ENCODE measurements around the gene TRIM25. TPM values are rescaled to one million over a fixed set of nuclear protein-coding genes. Genes with fewer than 3 reads are reported as not detected.
A peak's percentile ranks its signal among the peaks of the same experiment; 100 is the strongest.

TRIM25 gene
- total and polyA plus RNA-seq, 2 of the 8 experiments (the other 6 are each of a cell fraction or from before 2014, with no cell fraction given) = 16.6 to 38.9 TPM

DNA sequence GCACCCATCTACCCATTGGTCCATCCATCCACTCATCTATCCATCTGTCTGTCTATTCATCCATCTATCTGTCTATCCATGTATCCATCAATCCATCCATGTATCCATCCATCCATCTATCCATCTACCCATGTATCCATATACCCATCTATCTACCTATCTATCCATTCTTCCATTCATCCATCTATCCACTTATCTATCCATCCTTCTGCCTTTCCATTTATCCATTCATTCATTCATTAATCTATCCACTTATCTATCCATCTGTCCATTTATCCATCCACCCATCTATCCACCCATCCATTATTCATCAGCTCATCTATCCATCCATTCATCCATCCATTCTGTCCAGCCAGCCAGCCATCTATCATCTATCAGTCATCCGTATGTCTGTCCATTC is 21.5 kb downstream of the TRIM25 start:
- DNase-seq (ENCODE audit: low read depth in 1 of 2, low spot score in 2 of 2) = no peak
- Histone ChIP-seq H3K9ac (replicated peaks in 1 of 4; ENCODE audit: extremely low read depth in 1 of 4, low read depth in 3 of 4, low read length in 3 of 4) (no peak overlapping the region), H3K4ac (replicated peaks; ENCODE audit: insufficient read length, low read depth, low read length) (no peak overlapping the region), H2BK120ac (replicated peaks; ENCODE audit: low read depth, low read length) (no peak overlapping the region), H4K5ac (ENCODE audit: insufficient read length, low read depth, low read length) (no peak overlapping the region), H4K20me1 (replicated peaks in 1 of 2; ENCODE audit: control insufficient read depth in 1 of 2, insufficient read depth in 2 of 2, low read length in 2 of 2) (peaks cover 0 to 2% of the 10 kb centered on the region in 2 experiments), H3K23ac (ENCODE audit: insufficient read length) (no peak overlapping the region), H3K9me3 (ENCODE audit: insufficient read depth in 2 of 2, low read depth in 1 of 2, low read length in 1 of 2) (peaks cover 12 to 13% of the 10 kb centered on the region in 2 experiments), H3K27ac (ENCODE audit: low read depth, low read length) (no peak overlapping the region), H3K23me2 (ENCODE audit: low read depth, low read length) (peaks cover 6% of the 10 kb centered on the region; the same call in 1 of the 2 replicates), H3K14ac (ENCODE audit: insufficient read length) (no peak overlapping the region), H2AK5ac (ENCODE audit: low read depth, low read length) (no peak overlapping the region), H2BK12ac (ENCODE audit: low read depth, low read length) (0 out of 2 replicates have a peak overlapping the region, but pooled peaks have one; percentile 5), H3K79me2 (ENCODE audit: control insufficient read depth in 1 of 2, insufficient read depth in 2 of 2, low read length in 2 of 2) (no peaks in the 10 kb centered on the region), H3K4me2 (ENCODE audit: insufficient read depth in 1 of 2, low read depth in 2 of 2, low read length in 2 of 2) (no peak overlapping the region), H3K56ac (replicated peaks; ENCODE audit: insufficient read length, low read depth, low read length) (no peak overlapping the region), H3K79me1 (ENCODE audit: low read depth, low read length) (no peaks in the 10 kb centered on the region; the same call in 1 of the 2 replicates), H4K8ac (ENCODE audit: extremely low read depth, insufficient read depth, low read length) (no peak overlapping the region), H2AFZ (ENCODE audit: low read length) (no peak overlapping the region), H2BK20ac (ENCODE audit: low read length) (0 out of 2 replicates have a peak overlapping the region, but pooled peaks have one; percentile 21), H3K18ac (ENCODE audit: extremely low read depth, low read length) (no peak overlapping the region), H3K4me3 (ENCODE audit: extremely low read depth in 1 of 4, insufficient read depth in 2 of 4, low read depth in 3 of 4, low read length in 4 of 4) (no peak overlapping the region), H2BK5ac (ENCODE audit: low read depth, low read length) (0 out of 2 replicates have a peak overlapping the region, but pooled peaks have one; percentile 3), H3K27me3 (replicated peaks in 1 of 4; ENCODE audit: control insufficient read depth in 3 of 4, extremely low read depth in 1 of 4, insufficient read depth in 3 of 4, low read length in 3 of 4) (no peaks in the 10 kb centered on the region; a peak in 1 of 7 replicates), H2BK15ac (ENCODE audit: low read length) (no peak overlapping the region), H3K36me3 (ENCODE audit: control insufficient read depth in 2 of 4, insufficient read depth in 4 of 4, low read length in 3 of 4) (peaks cover 3 to 31% (median 14%) of the 10 kb centered on the region in 4 experiments; a peak in 5 of 8 replicates), H3K4me1 (replicated peaks in 1 of 4; ENCODE audit: control insufficient read depth in 3 of 4, insufficient read depth in 4 of 4, low read length in 3 of 4) (peaks cover 0 to 4% (median 1%) of the 10 kb centered on the region in 4 experiments; a peak in 3 of 7 replicates), H4K91ac (replicated peaks; ENCODE audit: insufficient read length, low read length) (no peak overlapping the region)
- FAIRE-seq = no peak
- CTCF ChIA-PET (ENCODE audit: partially characterized antibody) = interaction anchor here (1.2 to 5.9 kb wide), 7 partner anchors 9 to 72 kb away, joined by 3 to 55 read pairs (median 11); partner anchors contain the start of gene DGKE
- WGBS, 2 experiments (ENCODE audit: extremely low coverage in 1 of 2, insufficient coverage in 1 of 2, insufficient read length in 1 of 2, insufficient replicate concordance in 2 of 2, low coverage in 1 of 2, low lambda C conversion rate in 2 of 2, missing lambda C conversion rate in 1 of 2) = 90% methylated on average over 1 of the region's 1 CpG; no CpG with 5 or more reads in 1 of the 2 experiments
- POLR2A ChIA-PET (ENCODE audit: partially characterized antibody) = interaction anchor here (3.0 kb wide), 1 partner anchor 21 kb away, joined by 8 read pairs; the partner anchor contains the start of gene TRIM25
- no peak for TF ChIP-seq BACH1 (IDR thresholded peaks at IDR 0.05; ENCODE audit: low read length)
- no peak for TF ChIP-seq CTBP2 (IDR thresholded peaks at IDR 0.05; ENCODE audit: borderline replicate concordance, insufficient read depth, insufficient read length, low read length)
- no peak for TF ChIP-seq JUND (IDR thresholded peaks at IDR 0.05; ENCODE audit: low read length)
- TF ChIP-seq GABPA (IDR thresholded peaks at IDR 0.05; ENCODE audit: borderline replicate concordance, insufficient read depth, low read length) = no peak
- no peak for TF ChIP-seq SIX5 (IDR thresholded peaks at IDR 0.05; ENCODE audit: low read depth, low read length)
- TF ChIP-seq PHF8 (conservative IDR thresholded peaks at IDR 0.05; ENCODE audit: low read depth, low read length) = no peak
- no peak for TF ChIP-seq RFX5 (IDR thresholded peaks at IDR 0.05; ENCODE audit: borderline replicate concordance, low read depth, low read length)
- TF ChIP-seq RNF2 (IDR thresholded peaks at IDR 0.05; ENCODE audit: borderline replicate concordance, low read depth, low read length, missing control alignments, poor library complexity, severe bottlenecking) = no peak
- no peak for TF ChIP-seq ATF2 (IDR thresholded peaks at IDR 0.05; ENCODE audit: low read length)
- no peak for TF ChIP-seq HDAC2 (IDR thresholded peaks at IDR 0.05; ENCODE audit: borderline replicate concordance in 1 of 2, low read depth in 2 of 2, low read length in 2 of 2)

Data from H1 (cell line).